ENCODE data around the gene FERMT2. TPM values are rescaled to one million over a fixed set of nuclear protein-coding genes. Genes with fewer than 3 reads are reported as not detected.
A peak's percentile ranks its signal among the peaks of the same experiment; 100 is the strongest.

FERMT2 gene
- total RNA-seq, 1 donor from 2014 or later: 79.7 TPM

GRCh38 chr14:52844262-52845060 is 106.4 kb downstream of the FERMT2 start:
- TF ChIP-seq CTCF (IDR thresholded peaks at IDR 0.05; ENCODE audit: partially characterized antibody, unreplicated experiment): no peak
- H3K36me3 Mint-ChIP-seq (ENCODE audit: unreplicated experiment): no peaks in the 10 kb centered on the region
- peak overlapping the region; percentile 89 for H3K27ac Mint-ChIP-seq (ENCODE audit: unreplicated experiment)
- DNase-seq: no peak
- H3K4me1 Mint-ChIP-seq (ENCODE audit: low read depth, unreplicated experiment): peaks cover 12% of the 10 kb centered on the region
- peaks cover 2% of the 10 kb centered on the region for H3K9me3 Mint-ChIP-seq (ENCODE audit: unreplicated experiment)
- H3K4me3 Mint-ChIP-seq (ENCODE audit: unreplicated experiment): peak overlapping the region; percentile 77
- H3K27me3 Mint-ChIP-seq (ENCODE audit: unreplicated experiment): peaks cover 6% of the 10 kb centered on the region

- peaks cover 12% of the 10 kb centered on the region for H3K4me1 Mint-ChIP-seq (ENCODE audit: low read depth, unreplicated experiment)
- no peaks in the 10 kb centered on the region for H3K36me3 Mint-ChIP-seq (ENCODE audit: unreplicated experiment)
- no peak for DNase-seq
- no peak for TF ChIP-seq CTCF (IDR thresholded peaks at IDR 0.05; ENCODE audit: partially characterized antibody, unreplicated experiment)
- no peak overlapping the region for H3K4me3 Mint-ChIP-seq (ENCODE audit: unreplicated experiment)
- H3K27me3 Mint-ChIP-seq (ENCODE audit: unreplicated experiment): peaks cover 4% of the 10 kb centered on the region
- no peak overlapping the region for H3K27ac Mint-ChIP-seq (ENCODE audit: unreplicated experiment)
- H3K9me3 Mint-ChIP-seq (ENCODE audit: unreplicated experiment): peaks cover 2% of the 10 kb centered on the region
These were observed 110.0 kb downstream of the FERMT2 start for GRCh38 chr14:52840877-52841276.

GRCh38 chr14:52837451-52837850 is 113.4 kb downstream of the FERMT2 start:
- Mint-ChIP-seq H3K4me1 (ENCODE audit: low read depth, unreplicated experiment) (peaks cover 2% of the 10 kb centered on the region), H3K36me3 (ENCODE audit: unreplicated experiment) (no peaks in the 10 kb centered on the region), H3K27me3 (ENCODE audit: unreplicated experiment) (no peaks in the 10 kb centered on the region), H3K9me3 (ENCODE audit: unreplicated experiment) (no peaks in the 10 kb centered on the region), H3K27ac (ENCODE audit: unreplicated experiment) (no peak overlapping the region), H3K4me3 (ENCODE audit: unreplicated experiment) (no peak overlapping the region)
- no peak for DNase-seq
- TF ChIP-seq CTCF (IDR thresholded peaks at IDR 0.05; ENCODE audit: partially characterized antibody, unreplicated experiment): no peak

GRCh38 chr14:52836063-52836462 is 114.8 kb downstream of the FERMT2 start:
- Mint-ChIP-seq H3K9me3 (ENCODE audit: unreplicated experiment) (no peaks in the 10 kb centered on the region), H3K36me3 (ENCODE audit: unreplicated experiment) (no peaks in the 10 kb centered on the region), H3K4me3 (ENCODE audit: unreplicated experiment) (no peak overlapping the region), H3K4me1 (ENCODE audit: low read depth, unreplicated experiment) (peaks cover 8% of the 10 kb centered on the region), H3K27ac (ENCODE audit: unreplicated experiment) (no peak overlapping the region), H3K27me3 (ENCODE audit: unreplicated experiment) (no peaks in the 10 kb centered on the region)
- no peak for DNase-seq
- TF ChIP-seq CTCF (IDR thresholded peaks at IDR 0.05; ENCODE audit: partially characterized antibody, unreplicated experiment): no peak

GRCh38 chr14:52835122-52835903 is 115.5 kb downstream of the FERMT2 start:
- H3K27ac Mint-ChIP-seq (ENCODE audit: unreplicated experiment): no peak overlapping the region
- no peaks in the 10 kb centered on the region for H3K36me3 Mint-ChIP-seq (ENCODE audit: unreplicated experiment)
- no peaks in the 10 kb centered on the region for H3K27me3 Mint-ChIP-seq (ENCODE audit: unreplicated experiment)
- no peak for TF ChIP-seq CTCF (IDR thresholded peaks at IDR 0.05; ENCODE audit: partially characterized antibody, unreplicated experiment)
- H3K9me3 Mint-ChIP-seq (ENCODE audit: unreplicated experiment): no peaks in the 10 kb centered on the region
- H3K4me1 Mint-ChIP-seq (ENCODE audit: low read depth, unreplicated experiment): peaks cover 8% of the 10 kb centered on the region
- H3K4me3 Mint-ChIP-seq (ENCODE audit: unreplicated experiment): no peak overlapping the region
- no peak for DNase-seq
